ENCODE data around the gene SPC24.
"Not testable (repeated sequence)": the region's sequence is repeated elsewhere in the genome, so short reads cannot be mapped to it uniquely, and the experiment has no call there.

SPC24 gene

GRCh38 chr19:11164296-11164695, 8.7 kb upstream of the SPC24 start:
- no peak for DNase-seq

DNA sequence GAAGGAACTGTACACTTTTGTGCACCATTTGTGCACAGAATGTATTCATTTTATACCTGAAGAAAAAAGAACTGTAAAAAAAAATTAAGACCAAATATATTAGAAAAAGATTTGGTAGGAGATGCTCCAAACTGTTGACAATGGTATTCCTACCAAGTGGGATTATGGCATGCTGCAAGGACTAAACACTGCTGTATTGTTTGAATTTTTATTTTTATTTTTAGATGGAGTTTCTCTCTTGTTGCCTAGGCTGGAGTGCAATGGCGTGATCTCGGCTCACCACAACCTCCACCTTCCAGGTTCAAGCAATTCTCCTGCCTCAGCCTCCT, 4.8 kb upstream of the SPC24 start:
- DNase-seq, result not testable (repeated sequence)

- no peak for DNase-seq
These were observed 4.2 kb upstream of the SPC24 start for GRCh38 chr19:11159598-11160439.

- DNase-seq, result no peak
These were observed 917 bp downstream of the SPC24 start for GRCh38 chr19:11154683-11155047.

GRCh38 chr19:11152318-11153062, 3.1 kb downstream of the SPC24 start:
- DNase-seq, result no peak

GRCh38 chr19:11151181-11151580, 4.4 kb downstream of the SPC24 start:
- DNase-seq, result no peak

GRCh38 chr19:11148001-11148400, 7.6 kb downstream of the SPC24 start:
- DNase-seq, result no peak

DNA sequence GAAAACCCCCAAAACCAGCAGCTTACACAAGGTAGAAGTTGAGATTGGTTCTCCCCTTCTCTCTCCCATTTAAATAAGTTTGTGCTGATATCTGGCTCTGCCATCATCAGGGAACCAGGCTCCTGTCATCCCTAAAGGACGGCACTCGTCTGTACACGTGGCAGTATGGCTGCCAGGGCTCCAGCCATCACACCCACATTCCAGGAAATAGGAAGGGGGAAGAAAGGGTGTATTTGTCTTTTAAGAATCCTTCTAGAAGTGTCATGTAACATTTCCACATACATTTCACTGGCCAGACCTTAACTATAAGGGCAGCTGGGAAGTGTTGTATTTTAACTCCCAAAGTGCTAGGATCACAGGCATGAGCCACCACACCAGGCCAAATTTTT, 10.1 kb downstream of the SPC24 start:
- no peak for DNase-seq

DNA sequence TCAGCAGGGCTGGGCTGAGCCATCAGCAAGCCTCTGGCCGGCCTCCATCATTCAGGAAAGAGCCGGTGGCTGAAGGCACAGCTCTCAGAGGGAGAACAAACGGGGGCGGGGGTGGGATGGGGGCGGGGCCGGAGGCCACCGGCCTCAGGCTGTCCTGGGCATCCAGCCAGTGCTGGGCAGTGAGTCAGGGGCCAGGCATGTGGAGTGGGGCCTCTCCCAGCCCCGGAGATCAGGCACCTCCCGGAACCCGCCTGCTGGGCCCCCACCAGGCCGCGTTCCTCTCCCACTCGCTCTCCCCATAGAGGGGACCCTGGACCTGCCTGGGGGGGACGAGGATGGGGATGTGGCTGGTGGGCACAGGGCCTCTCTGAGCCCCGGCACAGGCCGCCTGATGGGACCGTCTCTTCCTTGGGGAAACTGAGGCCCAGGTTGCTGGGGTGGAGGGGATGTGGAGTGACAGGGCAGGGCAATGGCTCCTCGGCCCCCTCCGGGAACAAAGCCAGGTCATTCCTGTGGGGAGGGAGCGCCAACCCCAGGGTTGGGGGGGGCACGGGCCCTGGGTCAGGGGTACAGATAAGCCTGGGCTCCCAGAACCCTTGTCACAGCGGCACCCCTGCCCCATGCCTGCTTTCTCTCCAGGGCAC, 12.9 kb downstream of the SPC24 start:
- peak; percentile 59 for DNase-seq

DNA sequence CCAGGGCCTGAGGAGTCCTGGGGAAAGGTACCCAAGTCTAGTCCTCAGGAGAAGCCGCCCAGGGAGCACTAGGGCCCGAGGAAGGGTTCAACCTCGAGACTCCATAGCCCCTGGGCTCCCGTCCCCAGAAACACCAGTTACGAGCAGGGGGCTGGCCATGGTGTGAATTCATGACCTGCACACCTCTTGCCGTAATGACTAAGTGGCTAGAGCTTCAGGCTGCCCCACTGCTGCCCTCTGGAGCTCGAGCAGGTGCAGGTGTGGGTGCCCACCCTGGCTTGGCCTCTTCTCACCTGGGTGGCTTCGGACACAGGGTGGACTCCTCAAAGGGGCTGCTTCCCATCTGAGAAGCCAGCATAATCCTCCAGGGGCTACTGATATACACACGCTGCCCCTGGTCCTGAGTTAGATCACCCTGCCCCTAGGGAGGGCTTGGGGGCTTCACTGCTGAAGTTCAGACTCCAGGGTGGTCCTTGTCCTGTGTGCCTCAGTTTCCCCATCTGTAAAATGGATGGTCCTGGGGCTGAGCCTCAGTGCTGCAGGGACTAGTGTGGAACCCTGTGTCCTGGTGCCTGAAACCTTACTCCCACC, 13.6 kb downstream of the SPC24 start:
- no peak for DNase-seq

GRCh38 chr19:11140896-11141295, 14.7 kb downstream of the SPC24 start:
- no peak for DNase-seq

DNA sequence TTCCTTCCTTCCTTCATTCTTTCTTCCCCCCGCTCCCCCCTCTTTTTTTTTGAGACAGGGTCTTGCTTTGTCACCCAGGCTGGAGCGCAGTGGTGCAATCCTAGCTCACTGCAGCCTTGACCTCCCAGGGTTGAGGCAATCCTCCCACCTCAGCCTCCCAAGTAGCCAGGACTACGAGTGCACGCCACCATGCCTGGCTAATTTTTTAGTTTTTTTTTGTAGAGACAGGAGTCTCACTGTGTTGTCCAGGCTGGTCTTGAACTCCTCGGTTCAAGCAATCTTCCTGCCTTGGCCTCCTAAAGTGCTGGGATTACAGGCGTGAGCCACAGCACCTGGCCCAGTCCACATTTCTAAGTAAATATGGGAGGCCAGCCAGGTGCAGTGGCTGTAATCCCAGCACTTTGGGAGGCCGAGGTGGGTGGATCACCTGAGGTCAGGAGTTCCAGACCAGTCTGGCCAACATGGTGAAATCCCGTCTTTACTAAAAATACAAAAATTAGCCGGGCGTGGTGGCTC, 15.5 kb downstream of the SPC24 start:
- DNase-seq, result not testable (repeated sequence)

GRCh38 chr19:11138601-11139300, 16.8 kb downstream of the SPC24 start:
- no peak for DNase-seq

DNA sequence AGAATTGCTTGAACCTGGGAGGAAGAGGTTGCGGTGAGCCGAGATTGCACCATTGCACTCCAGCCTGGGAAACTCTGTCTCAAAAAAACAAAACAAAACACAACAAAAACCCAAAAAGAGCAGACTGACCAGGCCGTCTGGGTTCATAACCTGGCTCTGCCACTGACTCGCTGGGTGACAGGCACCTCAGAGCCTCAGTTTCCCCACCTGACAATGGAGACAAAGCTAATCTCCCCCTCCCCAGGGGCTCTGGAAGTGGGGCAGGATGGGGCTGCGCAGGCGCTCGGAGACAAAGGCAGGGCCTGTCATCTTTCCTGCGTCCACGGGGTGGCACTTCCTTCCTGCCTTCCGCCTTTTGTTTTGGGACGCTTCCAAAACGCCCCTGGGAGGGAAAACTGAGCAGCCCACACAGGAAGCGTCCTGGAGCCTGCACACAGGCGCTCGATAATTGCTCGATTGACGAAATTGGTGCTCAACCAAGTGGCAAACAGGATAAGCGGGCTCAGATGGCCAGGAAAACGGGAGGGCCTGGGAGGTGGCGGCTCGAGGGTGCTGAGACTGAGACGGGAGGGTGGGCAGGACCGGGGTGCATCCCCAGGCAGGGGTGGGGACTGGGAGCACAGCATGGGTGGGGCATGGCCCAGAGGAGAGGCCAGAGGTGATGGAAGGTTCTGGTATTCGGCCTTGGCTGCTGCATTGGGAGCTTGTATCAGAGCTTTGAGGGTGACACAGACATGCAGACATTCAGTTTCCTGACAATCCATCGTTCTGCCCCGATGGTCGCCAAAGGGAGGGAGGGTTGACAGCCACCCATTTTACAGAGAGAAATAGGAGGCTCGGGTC, 17.8 kb downstream of the SPC24 start:
- DNase-seq, result peak; percentile 72

- DNase-seq, result no peak
These were observed 19.0 kb downstream of the SPC24 start for GRCh38 chr19:11136400-11137101.

GRCh38 chr19:11131471-11131870, 24.1 kb downstream of the SPC24 start:
- no peak for DNase-seq

GRCh38 chr19:11130824-11131455, 24.6 kb downstream of the SPC24 start:
- peak; percentile 33 for DNase-seq

- DNase-seq, result no peak
These were observed 27.7 kb downstream of the SPC24 start for GRCh38 chr19:11127905-11128304.

DNA sequence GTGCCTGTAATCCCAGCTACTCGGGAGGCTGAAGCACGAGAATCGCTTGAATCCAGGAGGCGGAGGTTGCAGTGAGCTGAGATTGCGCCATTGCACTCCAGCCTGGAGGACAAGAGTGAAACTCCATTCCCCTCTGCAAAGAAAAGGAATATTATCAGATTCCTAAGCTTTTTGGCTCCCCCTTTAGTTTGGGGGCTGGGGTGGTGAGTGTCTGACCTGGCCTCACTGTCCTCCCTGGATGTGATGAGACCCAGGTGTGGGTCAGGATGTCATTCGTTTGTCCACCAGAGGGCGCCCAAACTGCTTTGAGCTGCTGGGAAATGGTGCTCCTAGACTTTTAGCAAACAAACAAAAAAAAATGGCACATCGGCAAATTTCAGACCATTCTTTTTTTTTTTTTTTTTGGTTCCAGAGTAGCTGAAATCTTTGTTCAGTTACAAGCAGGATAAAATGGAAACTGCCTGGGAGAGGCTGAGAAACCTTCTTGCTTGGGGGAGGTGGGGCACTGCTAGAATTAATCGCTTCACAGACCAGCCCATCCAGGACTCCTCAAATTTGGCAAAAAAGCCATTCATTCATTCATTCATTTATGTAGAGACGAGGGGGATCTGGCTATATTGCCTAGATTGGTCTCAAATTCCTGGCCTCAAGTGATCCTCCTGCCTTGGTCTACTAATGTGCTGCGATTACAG, 29.4 kb downstream of the SPC24 start:
- DNase-seq, result peak; percentile 31

- not testable (repeated sequence) for DNase-seq
These were observed 31.4 kb downstream of the SPC24 start for GRCh38 chr19:11124157-11124556.
